ENCODE data around the gene TLE1.

DNA sequence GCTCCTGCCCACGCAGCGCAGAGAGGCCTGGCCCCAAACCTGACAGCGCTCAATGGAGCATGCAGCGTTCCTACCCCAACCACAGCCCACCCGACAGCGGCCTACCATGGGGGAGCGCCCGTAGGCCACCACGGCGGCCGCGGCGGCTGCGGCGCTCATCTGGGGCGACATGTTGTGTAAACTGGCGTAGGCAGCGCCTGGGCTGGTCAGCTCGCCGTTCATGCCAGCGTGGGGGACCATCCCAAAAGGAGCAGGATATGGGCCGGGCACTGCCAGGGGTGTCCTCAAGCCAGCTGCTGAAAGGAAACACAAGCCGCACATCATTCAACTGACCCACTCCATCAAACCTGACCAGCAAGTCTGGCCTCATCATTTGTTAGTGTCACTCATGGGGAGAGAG is 77.7 kb downstream of the TLE1 start:
- TF ChIP-seq, protein P1, sequence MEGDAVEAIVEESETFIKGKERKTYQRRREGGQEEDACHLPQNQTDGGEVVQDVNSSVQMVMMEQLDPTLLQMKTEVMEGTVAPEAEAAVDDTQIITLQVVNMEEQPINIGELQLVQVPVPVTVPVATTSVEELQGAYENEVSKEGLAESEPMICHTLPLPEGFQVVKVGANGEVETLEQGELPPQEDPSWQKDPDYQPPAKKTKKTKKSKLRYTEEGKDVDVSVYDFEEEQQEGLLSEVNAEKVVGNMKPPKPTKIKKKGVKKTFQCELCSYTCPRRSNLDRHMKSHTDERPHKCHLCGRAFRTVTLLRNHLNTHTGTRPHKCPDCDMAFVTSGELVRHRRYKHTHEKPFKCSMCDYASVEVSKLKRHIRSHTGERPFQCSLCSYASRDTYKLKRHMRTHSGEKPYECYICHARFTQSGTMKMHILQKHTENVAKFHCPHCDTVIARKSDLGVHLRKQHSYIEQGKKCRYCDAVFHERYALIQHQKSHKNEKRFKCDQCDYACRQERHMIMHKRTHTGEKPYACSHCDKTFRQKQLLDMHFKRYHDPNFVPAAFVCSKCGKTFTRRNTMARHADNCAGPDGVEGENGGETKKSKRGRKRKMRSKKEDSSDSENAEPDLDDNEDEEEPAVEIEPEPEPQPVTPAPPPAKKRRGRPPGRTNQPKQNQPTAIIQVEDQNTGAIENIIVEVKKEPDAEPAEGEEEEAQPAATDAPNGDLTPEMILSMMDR (conservative IDR thresholded peaks at IDR 0.05): no peak
- no peak for TF ChIP-seq ZFX (IDR thresholded peaks at IDR 0.05)
